Left lung (tissue), 10 donors: ENCODE data around the gene HDAC9. TPM values are rescaled to one million over a fixed set of nuclear protein-coding genes. Genes with fewer than 3 reads are reported as not detected.

ENCODE experiments used
- ATAC-seq: fragments of 200-7000 bp; cut with Tn5 transposase; one replicate; pipeline ENCODE4 v1.9.1; 2020; ENCODE audit warnings: moderate library complexity
- DNase-seq, 4 donors: peaks; one replicate each; pipeline ENCODE4 v3.0.0-alpha.2; 2013 to 2020
- H3K27ac ChIP-seq, 2 donors: fragments of 200-600 bp; sonication (generic) in 1 of 2; one replicate each; pipeline versions ENCODE4 v1.5.0 to v1.8.0; 2020 to 2021
- H3K27me3 ChIP-seq, 2 donors: fragments of 200-600 bp; sonication (generic) in 1 of 2; one replicate each; pipeline versions ENCODE4 v1.5.0 to v1.8.0; 2020 to 2021
- H3K36me3 ChIP-seq, 2 donors: fragments of 200-600 bp; sonication (generic) in 1 of 2; one replicate each; pipeline versions ENCODE4 v1.5.0 to v1.8.0; 2020 to 2021
- H3K4me1 ChIP-seq, 2 donors: fragments of 200-600 bp; one replicate each; pipeline ENCODE4 v1.8.0; 2021
- H3K4me3 ChIP-seq, 2 donors: fragments of 200-600 bp; sonication (generic) in 1 of 2; one replicate each; pipeline versions ENCODE4 v1.5.0 to v1.8.0; 2020 to 2021; ENCODE audit warnings: mild to moderate bottlenecking in 1 of 2
- H3K9me3 ChIP-seq, 2 donors: fragments of 200-600 bp; sonication (generic) in 1 of 2; one replicate each; pipeline versions ENCODE4 v1.5.0 to v1.8.0; 2020 to 2021
- intact Hi-C, 2 donors: fragments of 100-400 bp; cut with DNase I; formaldehyde crosslinking; loops; one replicate each; pipeline versions ENCODE4 v1.11.2 to v1.14.2; 2022
- polyA plus RNA-seq, 6 donors: library from polyadenylated mRNA; unstranded; fragments of 120-200 nt; gene quantifications; one replicate each; pipeline ENCODE4 v1.2.1, GENCODE V29; 2013; ENCODE audit not compliant: insufficient read length in 6 of 6
- total RNA-seq, 2 donors: library from RNA; stranded (reverse); fragmentation: NEBNext Ultra II Directional; extraction: Animal tissue kit (Norgen Biotek cat#: 25700); gene quantifications; one replicate each; pipeline ENCODE4 v1.2.1, GENCODE V29; 2021
- TF ChIP-seq, protein P1 (sequence below), 2 donors: fragments of 200-600 bp; sonication (generic) in 1 of 2; IDR thresholded peaks; one replicate each; pipeline versions ENCODE4 v1.5.0 to v1.8.0; 2021; ENCODE audit warnings: antibody characterized with exemption in 2 of 2
- donor health status: DM: no; HTN: yes; CAD: no.
- donor health status: DM: no; HTN: no; CAD: no.

The HDAC9 gene
- total and polyA plus RNA-seq, 8 donors, result 6.7 to 13.2 (median 9.6) TPM

DNA sequence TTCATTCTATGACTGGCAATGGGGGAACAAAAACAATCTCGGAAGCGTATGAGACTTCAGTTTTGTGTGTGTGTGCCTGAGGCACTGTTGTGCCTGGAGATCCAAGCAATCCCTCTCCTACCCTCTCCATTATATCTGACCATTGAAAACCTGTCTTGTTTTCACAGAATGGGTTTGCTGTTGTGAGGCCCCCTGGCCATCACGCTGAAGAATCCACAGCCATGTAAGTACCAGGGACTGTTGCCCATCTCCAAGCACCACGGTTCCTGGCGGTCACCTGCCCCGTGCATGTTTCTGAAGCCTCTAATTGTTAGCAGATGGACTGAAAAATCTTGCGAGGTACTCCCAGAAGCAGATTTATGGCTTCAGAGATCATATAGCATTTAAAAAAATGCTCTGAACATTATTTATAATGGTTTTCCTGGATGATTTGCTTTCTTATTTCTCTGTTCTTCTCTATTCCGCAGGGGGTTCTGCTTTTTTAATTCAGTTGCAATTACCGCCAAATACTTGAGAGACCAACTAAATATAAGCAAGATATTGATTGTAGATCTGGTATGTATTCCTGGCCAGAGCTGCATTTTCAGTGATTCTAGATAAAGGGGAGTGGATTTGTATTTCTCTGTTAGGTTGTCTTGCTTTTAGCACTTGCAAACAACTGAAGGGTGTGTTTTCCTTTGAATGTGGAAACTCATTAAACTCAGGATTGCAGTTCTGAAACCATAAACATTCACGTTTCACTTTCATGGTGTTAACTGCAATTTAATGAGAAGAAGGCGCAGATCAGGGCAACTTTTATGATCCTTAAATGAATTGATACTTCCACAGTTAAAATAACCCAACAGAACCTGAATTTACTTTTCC is 333.7 kb downstream of the HDAC9 start:
- intact Hi-C loops, result no loop called here
- no peaks in the 10 kb centered on the region for H3K4me1 ChIP-seq
- H3K36me3 ChIP-seq, result no peaks in the 10 kb centered on the region
- ATAC-seq (no peak), DNase-seq (no peak)
- TF ChIP-seq, protein P1, sequence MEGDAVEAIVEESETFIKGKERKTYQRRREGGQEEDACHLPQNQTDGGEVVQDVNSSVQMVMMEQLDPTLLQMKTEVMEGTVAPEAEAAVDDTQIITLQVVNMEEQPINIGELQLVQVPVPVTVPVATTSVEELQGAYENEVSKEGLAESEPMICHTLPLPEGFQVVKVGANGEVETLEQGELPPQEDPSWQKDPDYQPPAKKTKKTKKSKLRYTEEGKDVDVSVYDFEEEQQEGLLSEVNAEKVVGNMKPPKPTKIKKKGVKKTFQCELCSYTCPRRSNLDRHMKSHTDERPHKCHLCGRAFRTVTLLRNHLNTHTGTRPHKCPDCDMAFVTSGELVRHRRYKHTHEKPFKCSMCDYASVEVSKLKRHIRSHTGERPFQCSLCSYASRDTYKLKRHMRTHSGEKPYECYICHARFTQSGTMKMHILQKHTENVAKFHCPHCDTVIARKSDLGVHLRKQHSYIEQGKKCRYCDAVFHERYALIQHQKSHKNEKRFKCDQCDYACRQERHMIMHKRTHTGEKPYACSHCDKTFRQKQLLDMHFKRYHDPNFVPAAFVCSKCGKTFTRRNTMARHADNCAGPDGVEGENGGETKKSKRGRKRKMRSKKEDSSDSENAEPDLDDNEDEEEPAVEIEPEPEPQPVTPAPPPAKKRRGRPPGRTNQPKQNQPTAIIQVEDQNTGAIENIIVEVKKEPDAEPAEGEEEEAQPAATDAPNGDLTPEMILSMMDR (IDR thresholded peaks at IDR 0.05), result no peak
- no peaks in the 10 kb centered on the region for H3K9me3 ChIP-seq
- H3K27me3 ChIP-seq, result no peaks in the 10 kb centered on the region
- H3K27ac ChIP-seq, result no peak overlapping the region
- H3K4me3 ChIP-seq, result no peak overlapping the region

DNA sequence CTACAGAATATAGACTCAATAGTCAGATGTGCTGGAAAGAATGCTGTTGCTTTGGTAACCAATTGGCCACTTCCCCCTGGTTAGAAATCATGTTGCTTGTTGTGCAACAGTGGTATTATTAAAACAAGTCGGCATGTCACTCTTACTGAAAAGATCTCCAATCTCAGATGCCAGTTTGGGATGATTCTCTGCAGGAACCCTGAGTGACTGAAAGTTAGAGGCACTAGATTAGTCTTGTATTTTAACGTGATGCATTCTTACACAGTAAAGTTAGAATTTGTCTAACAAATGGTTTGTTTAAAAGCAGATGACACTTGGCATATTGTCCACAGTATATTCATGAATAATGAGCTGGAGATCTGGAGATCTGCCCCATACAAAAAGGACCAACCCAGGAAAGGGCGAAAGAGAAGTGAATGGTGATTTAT is 334.3 kb downstream of the HDAC9 start:
- DNase-seq (peak in 1 of 4 donors; percentile 22), ATAC-seq (no peak)
- Histone ChIP-seq H3K27ac (no peak overlapping the region), H3K36me3 (no peaks in the 10 kb centered on the region), H3K27me3 (no peaks in the 10 kb centered on the region), H3K9me3 (no peaks in the 10 kb centered on the region), H3K4me3 (no peak overlapping the region), H3K4me1 (no peaks in the 10 kb centered on the region)
- intact Hi-C loops, result no loop called here
- TF ChIP-seq, protein P1 (IDR thresholded peaks at IDR 0.05), result no peak

DNA sequence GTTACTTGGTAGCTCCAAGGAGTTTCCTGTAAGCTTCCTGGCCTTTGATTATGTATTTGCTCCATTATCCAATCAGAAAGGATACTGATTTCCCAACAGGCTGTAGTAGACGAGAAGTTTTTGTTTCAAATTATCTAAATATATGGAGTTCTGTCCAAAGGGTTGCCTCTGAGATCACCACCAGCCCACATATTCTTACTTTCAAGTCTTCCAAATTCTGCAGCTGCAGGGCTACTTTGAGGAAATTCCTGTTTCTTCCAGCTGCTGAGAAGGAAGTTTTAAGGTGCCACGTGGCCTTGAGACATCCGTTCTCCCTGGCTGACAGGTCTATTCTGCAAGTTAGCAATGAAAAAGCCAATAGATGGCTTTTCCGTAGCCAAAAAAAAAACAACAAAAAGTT is 335.9 kb downstream of the HDAC9 start:
- DNase-seq (no peak), ATAC-seq (no peak)
- Histone ChIP-seq H3K27ac (no peak overlapping the region), H3K36me3 (no peaks in the 10 kb centered on the region), H3K9me3 (no peaks in the 10 kb centered on the region), H3K4me1 (no peaks in the 10 kb centered on the region), H3K4me3 (no peak overlapping the region), H3K27me3 (no peaks in the 10 kb centered on the region)
- TF ChIP-seq, protein P1 (IDR thresholded peaks at IDR 0.05), result no peak
- intact Hi-C loops, result no loop called here

DNA sequence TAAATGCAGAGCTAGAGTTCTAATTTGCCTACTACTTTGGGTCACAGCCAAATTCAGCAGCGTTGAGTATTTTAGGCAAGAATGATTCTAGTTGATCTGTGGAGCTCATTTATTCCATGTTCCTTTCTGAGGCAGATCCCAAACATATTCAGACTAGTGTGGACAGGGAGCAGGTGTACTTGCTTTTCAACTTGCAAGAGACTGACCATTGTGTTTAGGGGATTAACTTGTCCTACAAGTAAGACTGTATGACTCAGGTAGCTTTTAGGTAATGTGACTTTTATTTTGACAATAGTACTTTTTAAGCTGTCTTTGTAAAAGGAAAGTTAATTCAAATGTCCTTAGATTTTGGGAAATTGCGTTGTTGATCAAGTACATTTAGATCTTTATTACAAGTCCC is 336.4 kb downstream of the HDAC9 start:
- Histone ChIP-seq H3K36me3 (no peaks in the 10 kb centered on the region), H3K9me3 (no peaks in the 10 kb centered on the region), H3K4me3 (no peak overlapping the region), H3K27me3 (no peaks in the 10 kb centered on the region), H3K27ac (no peak overlapping the region), H3K4me1 (no peaks in the 10 kb centered on the region)
- no peak for DNase-seq
- intact Hi-C loops, result no loop called here
- TF ChIP-seq, protein P1 (IDR thresholded peaks at IDR 0.05), result no peak
- no peak for ATAC-seq

DNA sequence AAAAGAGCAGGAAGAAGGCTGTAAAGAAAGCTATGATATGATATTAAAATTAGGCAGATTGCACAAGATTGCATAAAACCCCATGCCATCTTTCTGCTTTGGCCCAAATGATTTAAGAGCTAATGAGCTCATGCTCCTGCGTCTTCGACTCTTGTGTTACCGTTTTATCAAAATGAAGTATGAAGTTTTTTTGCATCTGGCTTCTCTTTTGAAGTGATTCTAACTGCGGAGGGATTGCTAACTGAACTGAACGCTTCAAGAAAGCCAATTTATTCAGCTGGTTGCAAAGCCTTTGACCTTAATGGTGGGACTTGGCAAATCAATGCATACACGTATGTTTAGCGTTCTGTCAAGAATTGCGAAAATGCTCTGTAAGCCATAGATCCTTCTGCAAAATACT is 339.0 kb downstream of the HDAC9 start:
- Histone ChIP-seq H3K9me3 (no peaks in the 10 kb centered on the region), H3K27me3 (no peaks in the 10 kb centered on the region), H3K27ac (no peak overlapping the region), H3K36me3 (no peaks in the 10 kb centered on the region), H3K4me1 (no peaks in the 10 kb centered on the region), H3K4me3 (no peak overlapping the region)
- intact Hi-C loops, result no loop called here
- ATAC-seq, result no peak
- TF ChIP-seq, protein P1 (IDR thresholded peaks at IDR 0.05), result no peak
- DNase-seq, result peak in 1 of 4 donors; percentile 27
